NCI-H2171 (cell line): Measurements from ENCODE around the gene RAB5IF.
A peak's percentile ranks its signal among the peaks of the same experiment; 100 is the strongest.
"Not testable (repeated sequence)": the region's sequence is repeated elsewhere in the genome, so short reads cannot be mapped to it uniquely, and the experiment has no call there.

Experiments used
- DNase-seq: peaks from one replicate; lab custom pipeline; 2025; lab: John Stamatoyannopoulos, UW

The RAB5IF gene

DNA sequence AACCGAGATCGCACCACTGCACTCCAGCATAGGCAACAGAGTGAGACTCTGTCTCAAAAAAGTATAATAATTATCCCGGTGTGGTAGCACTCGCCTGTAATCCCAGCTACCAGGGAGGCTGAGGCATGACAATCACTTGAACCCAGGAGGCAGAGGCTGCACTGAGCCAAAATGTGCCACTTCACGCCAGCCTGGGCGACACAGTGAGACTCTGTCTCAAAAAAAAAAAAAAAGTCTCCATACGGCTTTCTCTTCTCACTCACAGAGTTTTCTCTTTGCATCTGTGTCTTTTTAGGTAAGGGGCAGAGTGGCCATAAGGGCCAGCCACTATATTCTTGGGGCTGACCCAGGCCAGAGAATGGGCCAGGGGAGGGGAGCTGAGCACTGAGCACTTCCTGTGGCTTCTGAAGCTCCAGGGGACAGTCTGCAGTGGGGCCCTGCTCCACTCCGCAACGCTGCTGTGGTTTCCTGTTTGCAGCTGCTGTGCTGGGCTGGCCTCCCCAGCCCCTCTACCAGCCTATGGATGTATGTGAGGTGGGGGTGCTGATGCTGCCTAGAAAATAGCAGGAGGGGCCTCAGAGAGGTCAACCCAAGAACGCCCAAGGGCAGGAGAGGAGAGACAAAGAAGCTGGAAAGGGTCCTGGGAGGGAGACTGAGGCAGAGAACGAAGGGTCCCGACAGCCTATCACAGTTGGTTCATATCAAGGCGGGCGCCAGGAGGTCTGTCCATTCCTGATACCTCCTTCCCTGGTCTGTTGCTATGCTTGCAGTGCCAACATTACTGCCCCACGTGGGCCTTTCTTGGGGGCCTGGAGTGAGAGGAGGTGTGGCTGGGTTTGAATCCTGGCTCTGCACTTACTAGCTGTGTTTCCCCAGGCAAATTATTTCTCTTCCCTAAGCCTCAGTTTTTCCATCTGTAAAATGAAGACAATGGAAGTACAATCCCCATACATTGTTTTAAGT is 24.4 kb downstream of the RAB5IF start:
- no peak for DNase-seq

GRCh38 chr20:36631646-36632045 is 26.1 kb downstream of the RAB5IF start:
- no peak for DNase-seq

DNA sequence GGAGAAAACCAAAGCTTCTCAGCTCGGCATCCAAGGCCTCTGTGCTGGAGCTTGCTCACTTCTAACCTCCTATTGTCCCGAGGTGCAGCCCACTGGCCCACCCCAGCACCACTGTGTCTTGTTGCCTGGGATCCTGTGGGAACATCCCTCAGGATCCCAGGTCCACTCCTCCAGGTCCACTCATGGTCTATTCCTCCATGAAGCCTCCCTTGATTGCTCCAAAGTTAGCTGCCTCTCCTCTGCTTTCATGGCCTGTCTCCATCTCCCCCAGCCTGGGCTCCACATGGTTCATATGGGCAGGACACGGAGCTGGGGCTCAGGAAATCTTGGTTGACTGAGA is 26.5 kb downstream of the RAB5IF start:
- DNase-seq, result no peak

GRCh38 chr20:36632487-36633284 is 27.1 kb downstream of the RAB5IF start:
- no peak for DNase-seq

GRCh38 chr20:36633285-36633772 is 27.8 kb downstream of the RAB5IF start:
- DNase-seq, result no peak

DNA sequence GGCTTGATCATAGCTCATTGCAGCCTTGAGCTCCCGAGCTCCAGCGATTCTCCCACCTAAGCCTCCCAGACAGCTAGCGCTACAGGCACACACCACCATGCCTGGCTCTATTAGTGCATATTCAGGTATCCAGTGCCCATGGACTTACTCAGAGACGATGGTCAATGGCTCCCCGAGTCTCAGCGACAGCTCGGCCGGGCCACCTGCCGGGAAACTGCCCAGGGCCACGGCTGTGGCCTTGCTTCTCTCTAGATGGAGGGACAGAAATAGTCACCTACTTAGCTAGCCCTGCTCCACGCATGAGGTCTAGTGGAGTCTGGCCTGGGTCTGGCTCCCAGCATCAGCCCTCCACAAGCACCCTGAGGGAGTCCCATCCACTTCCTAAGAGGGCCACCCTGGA is 28.8 kb downstream of the RAB5IF start:
- no peak for DNase-seq

DNA sequence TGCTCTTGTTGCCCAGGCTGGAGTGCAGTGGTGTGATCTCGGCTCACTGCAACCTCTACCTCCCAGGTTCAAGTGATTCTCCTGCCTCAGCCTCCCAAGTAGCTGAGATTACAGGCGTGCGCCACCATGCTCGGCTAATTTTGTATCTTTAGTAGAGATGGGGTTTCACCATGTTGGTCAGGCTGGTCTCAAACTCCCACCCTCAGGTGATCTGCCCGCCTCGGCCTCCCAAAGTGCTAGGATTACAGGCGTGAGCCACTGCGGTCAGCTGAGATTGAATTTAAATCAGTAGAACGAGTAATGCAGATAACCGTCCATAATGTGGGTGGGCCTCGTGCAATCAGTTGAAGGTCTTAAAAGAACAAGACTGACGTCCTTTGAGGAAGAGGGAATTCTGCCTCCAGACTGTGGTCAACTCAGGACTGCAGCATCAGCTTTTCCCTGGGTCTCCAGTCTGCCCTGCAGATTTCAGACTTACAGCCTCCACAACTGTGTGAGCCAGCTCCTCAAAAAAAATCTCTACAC is 33.4 kb downstream of the RAB5IF start:
- not testable (repeated sequence) for DNase-seq

DNA sequence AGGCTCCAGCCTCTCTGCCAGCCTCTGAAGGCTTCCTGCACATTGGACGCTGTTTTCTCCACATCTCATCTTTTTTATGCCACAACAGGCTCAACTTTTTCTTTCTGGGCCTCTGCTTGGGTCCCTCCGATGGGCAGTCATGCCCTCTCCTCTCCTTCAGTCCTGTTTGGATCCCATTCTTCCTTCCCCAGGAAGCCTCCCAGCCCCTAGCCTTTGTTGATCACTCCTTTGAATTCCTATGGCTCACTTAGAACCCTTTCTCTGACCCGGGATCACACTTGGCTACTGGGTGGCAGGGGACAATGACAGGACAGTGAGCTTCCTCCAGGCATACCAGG is 35.9 kb downstream of the RAB5IF start:
- no peak for DNase-seq

DNA sequence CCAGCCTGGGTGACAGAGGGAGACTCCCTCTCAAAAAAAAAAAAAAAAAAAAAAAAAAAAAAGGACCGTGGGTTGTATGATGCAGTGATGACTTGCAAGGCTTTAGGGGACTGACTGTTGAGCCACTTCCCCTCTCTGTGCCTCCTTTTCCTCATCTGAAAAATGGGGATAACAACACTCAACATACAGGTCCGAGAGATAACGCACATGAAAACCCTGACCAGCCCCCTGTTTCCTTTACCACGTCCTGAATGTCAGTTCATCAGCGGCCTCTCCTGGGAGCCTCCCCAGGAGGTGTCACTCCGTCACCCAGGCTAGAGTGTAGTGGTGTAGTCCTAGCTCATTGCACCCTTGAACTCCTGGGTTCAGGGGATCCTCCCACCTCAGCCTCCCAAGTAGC is 36.6 kb downstream of the RAB5IF start:
- DNase-seq, result no peak

- no peak for DNase-seq
Measured at GRCh38 chr20:36644032-36644705, 38.6 kb downstream of the RAB5IF start.

GRCh38 chr20:36644706-36645095 is 39.1 kb downstream of the RAB5IF start:
- no peak for DNase-seq

- no peak for DNase-seq
Measured at GRCh38 chr20:36645353-36645752, 39.8 kb downstream of the RAB5IF start.

- no peak for DNase-seq
Measured at GRCh38 chr20:36645998-36646397, 40.4 kb downstream of the RAB5IF start, which contains the start of gene SLA2. Gene SLA2, minus strand, starts transcription at chr20:36646196. Its CDS starts 4,861 bp downstream, at chr20:36641335.

DNA sequence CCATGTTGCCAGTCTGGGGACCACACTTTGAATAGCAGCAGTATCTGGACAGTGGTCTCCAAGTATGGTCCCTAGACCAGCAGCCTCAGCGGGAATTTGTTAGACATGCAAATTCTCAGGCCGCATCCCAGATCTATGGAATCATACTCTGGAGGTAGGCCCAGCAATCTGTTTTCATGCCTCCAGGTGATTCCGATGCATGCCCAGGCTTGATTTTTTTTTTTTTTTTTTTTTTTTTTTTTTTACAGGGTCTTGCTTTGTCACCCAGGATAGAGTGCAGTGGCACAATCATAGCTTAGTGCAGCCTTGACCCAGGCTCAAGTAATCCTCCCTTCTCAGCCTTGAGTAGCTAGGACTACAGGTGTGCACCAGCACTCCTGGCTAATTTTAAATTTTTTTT is 41.1 kb downstream of the RAB5IF start:
- peak; percentile 61 for DNase-seq

DNA sequence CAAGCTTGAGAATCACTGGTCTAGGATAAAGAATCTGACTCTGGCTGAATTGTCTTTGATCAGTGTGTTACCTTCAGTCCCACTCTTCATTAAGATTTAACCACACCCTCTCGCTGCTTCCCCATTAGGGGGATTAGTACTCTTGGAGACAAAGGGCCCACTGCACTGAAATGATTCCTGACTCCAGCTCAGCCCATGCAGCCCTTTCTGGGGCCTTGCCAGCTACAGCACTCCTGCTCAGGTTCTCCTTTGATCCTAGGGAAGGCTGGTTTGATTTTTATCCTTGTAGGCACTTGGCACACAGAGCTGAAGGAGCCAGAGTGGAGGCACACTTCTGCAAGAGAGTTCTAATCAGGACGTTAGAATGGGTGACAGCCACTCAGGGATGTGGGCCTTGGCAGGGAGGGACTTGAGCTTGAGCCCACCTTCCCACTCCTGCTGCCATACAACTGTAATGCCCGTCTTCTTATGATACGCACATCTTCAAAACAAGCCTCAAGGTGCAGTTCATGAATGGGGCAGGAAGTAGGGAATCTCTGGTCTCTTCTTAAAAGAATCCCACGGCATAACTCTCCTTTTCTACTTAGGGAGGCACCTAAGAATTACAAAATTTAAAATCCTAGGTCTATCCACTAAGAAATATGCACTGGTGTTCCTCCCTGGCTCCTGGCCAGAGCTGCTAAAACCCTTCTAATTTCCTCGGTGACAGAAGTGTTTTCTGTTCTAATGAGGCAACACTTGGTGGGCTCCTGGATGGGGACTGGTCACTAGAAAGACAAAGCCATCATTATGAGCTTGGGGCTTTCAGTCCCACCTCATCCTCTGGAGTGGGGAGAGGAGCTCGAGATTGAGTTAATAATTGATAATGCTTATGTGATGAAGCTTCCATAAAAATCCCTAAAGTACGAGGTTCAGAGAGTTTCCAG is 41.9 kb downstream of the RAB5IF start:
- no peak for DNase-seq

GRCh38 chr20:36653456-36653855 is 47.9 kb downstream of the RAB5IF start:
- DNase-seq, result no peak

GRCh38 chr20:36654506-36654905 is 48.9 kb downstream of the RAB5IF start:
- DNase-seq, result no peak

DNA sequence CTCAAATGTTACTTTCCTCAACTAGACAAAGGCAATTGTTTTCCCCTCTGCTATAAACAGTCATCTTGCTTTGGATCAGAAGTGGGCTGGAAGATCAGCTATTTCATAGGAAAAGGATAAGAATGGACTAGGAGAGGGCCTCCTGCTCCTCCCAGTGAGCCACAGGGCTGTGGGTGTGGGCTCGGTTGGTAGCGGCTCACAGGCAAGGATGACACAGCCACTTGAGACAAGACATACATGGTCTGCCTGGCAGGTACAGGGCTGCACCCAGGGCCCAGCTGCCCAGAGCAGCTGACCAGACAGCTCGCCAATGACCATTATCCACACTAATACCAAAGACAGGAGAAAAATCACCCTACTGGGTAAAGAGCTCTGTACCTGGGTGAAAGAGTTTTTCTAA is 49.4 kb downstream of the RAB5IF start:
- DNase-seq, result no peak

DNA sequence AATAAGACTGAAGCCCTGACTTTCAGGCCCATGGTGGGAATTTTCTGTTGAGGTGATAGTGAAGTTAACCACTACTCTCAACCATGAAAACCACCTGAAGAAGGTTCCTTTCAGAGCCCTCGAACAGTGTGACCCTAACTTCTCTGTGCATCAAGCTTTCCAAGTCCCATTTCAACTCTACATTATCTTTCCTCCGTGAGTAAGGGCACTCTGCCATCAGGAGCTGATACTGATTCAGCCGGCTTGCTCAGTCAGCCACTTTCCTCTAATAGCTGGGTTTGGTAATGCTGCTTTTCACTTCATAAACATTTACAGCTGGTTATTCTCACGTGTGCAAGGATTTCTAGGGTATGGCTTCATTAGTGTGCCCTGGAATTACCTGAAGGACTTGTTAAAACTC is 51.2 kb downstream of the RAB5IF start:
- no peak for DNase-seq

DNA sequence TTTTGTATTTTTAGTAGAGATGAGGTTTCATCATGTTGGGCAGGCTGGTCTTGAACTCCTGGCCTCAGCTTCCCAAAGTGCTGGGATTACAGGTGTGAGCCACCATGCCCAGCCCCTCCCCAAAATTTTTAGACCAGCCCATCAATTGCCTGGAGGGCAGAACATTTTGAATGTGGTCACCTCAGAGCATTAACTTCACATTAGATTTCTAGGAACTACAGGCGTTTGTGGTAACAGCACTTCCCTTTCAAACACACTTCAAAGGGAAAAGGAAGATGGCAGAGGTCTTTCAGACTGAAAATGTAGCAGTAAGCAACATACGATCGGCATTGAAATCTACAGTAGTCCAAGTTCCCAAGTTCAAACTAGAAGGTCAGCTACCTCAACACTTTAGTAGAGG is 52.7 kb downstream of the RAB5IF start:
- DNase-seq, result no peak
